HEK293 (cell line): ENCODE results near the gene SLC46A2.

Experiments used
- ZNF138 ChIP-seq: fragments of 450-650 bp; formaldehyde crosslinking; IDR thresholded peaks from 2 replicates; pipeline ENCODE4 v1.5.1; 2016; ENCODE audit warnings: missing biosample characterization, missing genetic modification characterization, borderline replicate concordance
- ZNF24 ChIP-seq: fragments of 450-650 bp; formaldehyde crosslinking; IDR thresholded peaks from 2 replicates; pipeline ENCODE4 v1.5.1; 2016; ENCODE audit warnings: missing biosample characterization, missing genetic modification characterization
- TF ChIP-seq, protein P1 (sequence below): fragments of 450-650 bp; formaldehyde crosslinking; IDR thresholded peaks from 2 replicates; pipeline ENCODE4 v1.5.1; 2016; ENCODE audit warnings: missing biosample characterization, missing genetic modification characterization

DNA sequence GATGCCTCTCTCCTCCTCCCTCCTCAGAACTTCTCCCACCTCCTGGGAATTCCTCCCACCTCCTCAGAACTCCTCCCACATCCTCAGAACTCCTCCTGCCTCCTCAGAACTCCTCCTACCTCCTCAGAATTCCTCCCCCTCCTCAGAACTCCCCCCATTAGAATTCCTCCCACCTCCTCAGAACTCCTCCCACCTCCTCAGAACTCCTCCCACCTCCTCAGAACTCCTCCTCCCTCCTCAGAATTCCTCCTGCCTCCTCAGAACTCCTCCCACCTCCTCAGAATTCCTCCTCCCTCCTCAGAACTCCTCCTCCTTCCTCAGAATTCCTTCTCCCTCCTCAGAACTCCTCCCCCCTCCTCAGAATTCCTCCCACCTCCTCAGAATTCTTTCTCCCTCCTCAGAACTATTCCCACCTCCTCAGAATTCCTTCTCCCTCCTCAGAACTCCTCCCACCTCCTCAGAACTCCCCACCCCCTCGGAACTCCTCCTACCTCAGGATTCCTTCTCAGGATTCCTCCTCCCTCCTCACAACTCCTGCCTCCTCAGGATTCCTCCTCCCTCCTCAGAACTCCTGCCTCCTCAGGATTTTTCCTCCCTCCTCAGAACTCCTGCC is 23.9 kb downstream of the SLC46A2 start:
- TF ChIP-seq, protein P1, sequence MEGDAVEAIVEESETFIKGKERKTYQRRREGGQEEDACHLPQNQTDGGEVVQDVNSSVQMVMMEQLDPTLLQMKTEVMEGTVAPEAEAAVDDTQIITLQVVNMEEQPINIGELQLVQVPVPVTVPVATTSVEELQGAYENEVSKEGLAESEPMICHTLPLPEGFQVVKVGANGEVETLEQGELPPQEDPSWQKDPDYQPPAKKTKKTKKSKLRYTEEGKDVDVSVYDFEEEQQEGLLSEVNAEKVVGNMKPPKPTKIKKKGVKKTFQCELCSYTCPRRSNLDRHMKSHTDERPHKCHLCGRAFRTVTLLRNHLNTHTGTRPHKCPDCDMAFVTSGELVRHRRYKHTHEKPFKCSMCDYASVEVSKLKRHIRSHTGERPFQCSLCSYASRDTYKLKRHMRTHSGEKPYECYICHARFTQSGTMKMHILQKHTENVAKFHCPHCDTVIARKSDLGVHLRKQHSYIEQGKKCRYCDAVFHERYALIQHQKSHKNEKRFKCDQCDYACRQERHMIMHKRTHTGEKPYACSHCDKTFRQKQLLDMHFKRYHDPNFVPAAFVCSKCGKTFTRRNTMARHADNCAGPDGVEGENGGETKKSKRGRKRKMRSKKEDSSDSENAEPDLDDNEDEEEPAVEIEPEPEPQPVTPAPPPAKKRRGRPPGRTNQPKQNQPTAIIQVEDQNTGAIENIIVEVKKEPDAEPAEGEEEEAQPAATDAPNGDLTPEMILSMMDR (tag by site-specific recombination) = no peak
- TF ChIP-seq ZNF24 (tag by site-specific recombination) (no peak), ZNF138 (tag by site-specific recombination) (no peak)
